MM.1S (cell line): ENCODE data around the gene TTC7B.

Experiments
- DNase-seq: peaks from one replicate; pipeline ENCODE4 v3.0.0-alpha.2; 2015
- H2AFZ ChIP-seq: fragments of 300-600 bp; sonication (generic); 2 replicates; pipeline ENCODE4 v1.6.0; 2016; ENCODE audit warnings: antibody characterized with exemption, low read length
- H3F3A ChIP-seq: fragments of 300-600 bp; sonication (generic); 2 replicates; pipeline ENCODE4 v1.6.1; 2016; ENCODE audit warnings: mild to moderate bottlenecking, antibody characterized with exemption, low read length, moderate library complexity, mixed read lengths; ENCODE audit not compliant: insufficient read depth
- H3K27ac ChIP-seq: fragments of 300-600 bp; sonication (generic); 2 replicates; pipeline ENCODE4 v1.5.1; 2016; ENCODE audit warnings: mild to moderate bottlenecking, low read length
- H3K27me3 ChIP-seq: fragments of 300-600 bp; sonication (generic); replicated peaks from 2 replicates; pipeline ENCODE4 v1.6.0; 2016; ENCODE audit warnings: low read length; ENCODE audit not compliant: insufficient read depth
- H3K36me3 ChIP-seq: fragments of 300-600 bp; sonication (generic); replicated peaks from 2 replicates; pipeline ENCODE4 v1.6.1; 2016; ENCODE audit warnings: mild to moderate bottlenecking, low read length, mixed read lengths; ENCODE audit not compliant: insufficient read depth
- H3K4me1 ChIP-seq: fragments of 300-600 bp; sonication (generic); 2 replicates; pipeline ENCODE4 v1.6.1; 2016; ENCODE audit warnings: low read length, mixed read lengths
- H3K4me2 ChIP-seq: fragments of 300-600 bp; sonication (generic); 2 replicates; pipeline ENCODE4 v1.6.0; 2016; ENCODE audit warnings: low read depth, low read length
- H3K4me3 ChIP-seq: fragments of 300-600 bp; sonication (generic); 2 replicates; pipeline ENCODE4 v1.5.1; 2016; ENCODE audit warnings: low read length, mixed read lengths
- H3K79me2 ChIP-seq: fragments of 300-600 bp; sonication (generic); 2 replicates; pipeline ENCODE4 v1.6.1; 2016; ENCODE audit warnings: mixed run types, low read length, mixed read lengths
- H3K9ac ChIP-seq: fragments of 300-600 bp; sonication (generic); 2 replicates; pipeline ENCODE4 v1.6.1; 2016; ENCODE audit warnings: low read length, mixed read lengths
- H3K9me2 ChIP-seq: fragments of 300-600 bp; sonication (generic); replicated peaks from 2 replicates; pipeline ENCODE4 v1.6.1; 2016; ENCODE audit warnings: mild to moderate bottlenecking, low read length, mixed read lengths; ENCODE audit not compliant: insufficient read depth
- H3K9me3 ChIP-seq: fragments of 300-600 bp; sonication (generic); replicated peaks from 2 replicates; pipeline ENCODE4 v1.6.1; 2016; ENCODE audit warnings: mild to moderate bottlenecking, low read length, mixed read lengths; ENCODE audit not compliant: insufficient read depth
- H4K20me1 ChIP-seq: fragments of 300-600 bp; sonication (generic); 2 replicates; pipeline ENCODE4 v1.6.1; 2016; ENCODE audit warnings: mild to moderate bottlenecking, low read length, moderate library complexity, mixed read lengths; ENCODE audit not compliant: insufficient read depth
- EZH2 ChIP-seq: fragments of 300-600 bp; sonication (generic); optimal IDR thresholded peaks from 2 replicates; pipeline ENCODE3; 2017; ENCODE audit warnings: low read depth, mild to moderate bottlenecking, antibody characterized with exemption, low read length, mixed read lengths
- EZH2phosphoT487 ChIP-seq: fragments of 300-600 bp; sonication (generic); IDR thresholded peaks from 2 replicates; pipeline ENCODE4 v1.6.1; 2018; ENCODE audit warnings: antibody characterized with exemption, low read length
- TF ChIP-seq, protein P1 (sequence below): fragments of 300-600 bp; sonication (generic); IDR thresholded peaks from 2 replicates; pipeline ENCODE4 v1.5.1; 2016; ENCODE audit warnings: antibody characterized with exemption, low read length, mixed read lengths

TTC7B gene

DNA sequence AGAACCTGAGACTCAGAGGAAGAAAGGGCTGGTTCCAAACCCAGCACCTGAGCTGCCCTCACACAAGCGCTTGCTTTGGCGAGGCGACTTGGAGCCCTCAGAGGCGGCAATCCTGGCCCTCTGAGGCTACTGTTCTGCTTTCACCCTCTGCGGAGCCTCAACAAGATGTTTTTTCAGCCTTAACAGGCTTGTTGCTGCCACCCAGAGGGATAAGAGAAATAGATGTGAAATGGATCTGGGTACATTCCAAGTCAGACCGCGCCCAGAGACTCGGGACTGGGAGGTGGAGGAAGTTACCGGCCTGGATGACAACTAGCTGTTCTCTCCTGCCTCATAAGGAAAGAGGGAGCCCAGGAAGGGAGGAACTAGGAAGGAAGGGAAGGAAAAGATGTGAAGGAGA is 89.6 kb downstream of the TTC7B start:
- no peaks in the 10 kb centered on the region for H3K36me3 ChIP-seq
- TF ChIP-seq EZH2 (no peak), EZH2phosphoT487 (no peak)
- TF ChIP-seq, protein P1, sequence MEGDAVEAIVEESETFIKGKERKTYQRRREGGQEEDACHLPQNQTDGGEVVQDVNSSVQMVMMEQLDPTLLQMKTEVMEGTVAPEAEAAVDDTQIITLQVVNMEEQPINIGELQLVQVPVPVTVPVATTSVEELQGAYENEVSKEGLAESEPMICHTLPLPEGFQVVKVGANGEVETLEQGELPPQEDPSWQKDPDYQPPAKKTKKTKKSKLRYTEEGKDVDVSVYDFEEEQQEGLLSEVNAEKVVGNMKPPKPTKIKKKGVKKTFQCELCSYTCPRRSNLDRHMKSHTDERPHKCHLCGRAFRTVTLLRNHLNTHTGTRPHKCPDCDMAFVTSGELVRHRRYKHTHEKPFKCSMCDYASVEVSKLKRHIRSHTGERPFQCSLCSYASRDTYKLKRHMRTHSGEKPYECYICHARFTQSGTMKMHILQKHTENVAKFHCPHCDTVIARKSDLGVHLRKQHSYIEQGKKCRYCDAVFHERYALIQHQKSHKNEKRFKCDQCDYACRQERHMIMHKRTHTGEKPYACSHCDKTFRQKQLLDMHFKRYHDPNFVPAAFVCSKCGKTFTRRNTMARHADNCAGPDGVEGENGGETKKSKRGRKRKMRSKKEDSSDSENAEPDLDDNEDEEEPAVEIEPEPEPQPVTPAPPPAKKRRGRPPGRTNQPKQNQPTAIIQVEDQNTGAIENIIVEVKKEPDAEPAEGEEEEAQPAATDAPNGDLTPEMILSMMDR = no peak
- DNase-seq = no peak
- H3K4me3 ChIP-seq = no peak overlapping the region
- H3K9me2 ChIP-seq = no peaks in the 10 kb centered on the region
- no peaks in the 10 kb centered on the region for H3K4me1 ChIP-seq
- H2AFZ ChIP-seq = no peak overlapping the region
- H3K79me2 ChIP-seq = no peaks in the 10 kb centered on the region
- H3K9me3 ChIP-seq = no peaks in the 10 kb centered on the region
- no peak overlapping the region for H3K4me2 ChIP-seq
- no peaks in the 10 kb centered on the region for H3K27me3 ChIP-seq
- H3K27ac ChIP-seq = no peak overlapping the region
- H4K20me1 ChIP-seq = no peaks in the 10 kb centered on the region
- H3K9ac ChIP-seq = no peak overlapping the region
- no peaks in the 10 kb centered on the region for H3F3A ChIP-seq

DNA sequence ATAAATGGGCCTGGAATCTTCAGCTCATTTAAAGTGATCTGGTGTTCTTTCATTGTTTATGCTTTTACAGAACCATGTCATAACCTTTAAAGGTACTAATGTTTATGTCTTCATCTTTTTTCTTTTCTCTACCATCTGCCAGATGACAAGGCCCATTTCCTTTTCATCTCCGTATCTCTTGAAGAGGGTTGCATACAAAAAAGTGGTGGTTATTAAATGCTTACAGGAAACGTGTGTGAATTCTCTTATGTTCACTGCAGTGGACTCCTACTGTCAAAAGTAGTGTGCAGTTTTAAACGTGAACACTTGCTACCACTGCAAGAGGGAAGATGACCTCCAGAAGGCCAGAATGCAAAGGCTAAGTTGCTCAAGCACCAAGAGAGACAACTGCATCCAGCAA is 91.4 kb downstream of the TTC7B start:
- Histone ChIP-seq H2AFZ (no peak overlapping the region), H3K4me1 (no peaks in the 10 kb centered on the region), H3K4me2 (no peak overlapping the region), H3K27me3 (no peaks in the 10 kb centered on the region), H3K9me3 (no peaks in the 10 kb centered on the region), H3K27ac (no peak overlapping the region), H3K36me3 (no peaks in the 10 kb centered on the region), H3K4me3 (no peak overlapping the region), H4K20me1 (no peaks in the 10 kb centered on the region), H3K79me2 (no peaks in the 10 kb centered on the region), H3F3A (no peaks in the 10 kb centered on the region), H3K9ac (no peak overlapping the region), H3K9me2 (no peaks in the 10 kb centered on the region)
- TF ChIP-seq EZH2phosphoT487 (no peak), EZH2 (no peak)
- TF ChIP-seq, protein P1 = no peak
- no peak for DNase-seq

DNA sequence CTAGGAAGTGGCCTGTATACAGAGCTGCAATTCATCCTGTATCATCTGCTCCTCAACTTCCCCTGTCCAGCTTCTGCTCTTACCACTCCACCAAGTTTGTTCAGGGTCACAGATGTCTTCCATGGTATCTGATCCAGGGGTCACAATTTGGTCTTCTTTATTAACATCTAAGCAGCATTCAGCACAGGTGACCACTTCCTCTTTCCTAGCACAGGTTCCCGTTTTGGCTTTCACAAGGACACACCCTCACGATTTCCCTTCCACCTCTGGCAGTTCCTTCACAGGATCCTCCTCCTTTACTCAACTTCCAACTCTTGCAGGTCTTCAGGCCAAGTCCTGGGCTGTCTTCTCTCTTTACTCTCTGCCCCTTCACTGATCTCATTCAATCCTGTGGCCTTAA is 93.6 kb downstream of the TTC7B start:
- Histone ChIP-seq H3K9me3 (no peaks in the 10 kb centered on the region), H3F3A (no peaks in the 10 kb centered on the region), H3K4me1 (no peaks in the 10 kb centered on the region), H3K27ac (no peak overlapping the region), H2AFZ (no peak overlapping the region), H3K36me3 (no peaks in the 10 kb centered on the region), H3K9me2 (no peaks in the 10 kb centered on the region), H3K79me2 (no peaks in the 10 kb centered on the region), H3K27me3 (no peaks in the 10 kb centered on the region), H4K20me1 (no peaks in the 10 kb centered on the region), H3K4me2 (no peak overlapping the region), H3K9ac (no peak overlapping the region), H3K4me3 (no peak overlapping the region)
- TF ChIP-seq EZH2phosphoT487 (no peak), EZH2 (no peak)
- TF ChIP-seq, protein P1 = no peak
- no peak for DNase-seq
